B cell (primary cell): Measurements from ENCODE around the gene LHX5. TPM values are rescaled to one million over a fixed set of nuclear protein-coding genes. Genes with fewer than 3 reads are reported as not detected.

ENCODE experiments used
- ATAC-seq: fragments of 200-7000 bp; cut with Tn5 transposase; one replicate; pipeline ENCODE4 v1.10.0; 2021; ENCODE audit warnings: low read depth, mild to moderate bottlenecking, moderate number of reproducible peaks, moderate library complexity
- CTCF ChIA-PET: fragments of 350-600 bp; sonication (Branson Sonifier 250); formaldehyde crosslinking; loops from one replicate; lab custom pipeline; 2021; ENCODE audit warnings: antibody characterized with exemption, inconsistent platforms; lab: Charles Lee
- POLR2A ChIA-PET: fragments of 350-600 bp; sonication (Branson Sonifier 250); formaldehyde crosslinking; loops from one replicate; lab custom pipeline; 2021; ENCODE audit warnings: antibody characterized with exemption; lab: Charles Lee
- DNase-seq: peaks from one replicate; pipeline ENCODE4 v3.0.0; 2013
- H2AFZ ChIP-seq: 2 replicates; pipeline ENCODE4 v1.6.1; 2012; ENCODE audit warnings: mild to moderate bottlenecking, low read depth, low read length; ENCODE audit not compliant: insufficient read depth, poor library complexity, severe bottlenecking
- H3K27ac ChIP-seq, 2 donors: 1 replicate in 1 of 2; 2 replicates in 1 of 2; pipeline ENCODE4 v1.5.1; 2012 to 2013; ENCODE audit warnings: low read length in 2 of 2, mild to moderate bottlenecking in 2 of 2, moderate library complexity in 1 of 2
- H3K27me3 ChIP-seq, 4 experiments: fragments of 200-600 bp in 1 of 4; sonication (generic) in 1 of 4; replicated peaks in 1 of 4; 1 replicate in 2 of 4; 2 replicates in 2 of 4; pipeline versions ENCODE4 v1.6.1 to v1.7.0; 2013 to 2016; ENCODE audit warnings: low read length in 3 of 4, mild to moderate bottlenecking in 2 of 4, mixed read lengths in 1 of 4, moderate library complexity in 1 of 4; ENCODE audit not compliant: insufficient read depth in 4 of 4, control insufficient read depth in 3 of 4; ENCODE audit errors: control extremely low read depth in 1 of 4
- H3K36me3 ChIP-seq, 2 experiments: replicated peaks in 1 of 2; 1 replicate in 1 of 2; 2 replicates in 1 of 2; pipeline versions ENCODE4 v1.6.1 to v1.7.1; 2013; ENCODE audit warnings: low read length in 1 of 2; ENCODE audit not compliant: insufficient read depth in 2 of 2, control insufficient read depth in 1 of 2; ENCODE audit errors: control extremely low read depth in 1 of 2, extremely low read depth in 1 of 2
- H3K4me1 ChIP-seq, 2 donors: fragments of 200-600 bp in 1 of 2; sonication (generic) in 1 of 2; 1 replicate in 1 of 2; 2 replicates in 1 of 2; pipeline versions ENCODE4 v1.5.1 to v1.6.1; 2013 to 2017; ENCODE audit warnings: low read length in 2 of 2; ENCODE audit not compliant: control insufficient read depth in 2 of 2, insufficient read depth in 2 of 2
- H3K4me2 ChIP-seq: replicated peaks from 2 replicates; pipeline ENCODE3; 2012; ENCODE audit warnings: mild to moderate bottlenecking, low read depth, low read length; ENCODE audit not compliant: poor library complexity, severe bottlenecking
- H3K4me3 ChIP-seq, 5 experiments: fragments of 200-600 bp in 1 of 5; sonication (generic) in 1 of 5; 1 replicate in 3 of 5; 2 replicates in 2 of 5; pipeline versions ENCODE4 v1.5.1 to v1.7.0; 2011 to 2016; ENCODE audit warnings: low read length in 4 of 5, mild to moderate bottlenecking in 4 of 5, low read depth in 2 of 5, control low read depth in 1 of 5, moderate library complexity in 1 of 5; ENCODE audit not compliant: insufficient read depth in 1 of 5; ENCODE audit errors: control extremely low read depth in 1 of 5, extremely low read depth in 1 of 5
- H3K79me2 ChIP-seq: fragments of 200-600 bp; sonication (generic); one replicate; pipeline ENCODE4 v1.6.0; 2016; ENCODE audit warnings: low read length; ENCODE audit not compliant: control insufficient read depth, insufficient read depth
- H3K9ac ChIP-seq: fragments of 200-600 bp; sonication (generic); 2 replicates; pipeline ENCODE4 v1.6.1; 2017; ENCODE audit warnings: mild to moderate bottlenecking, low read length, moderate library complexity
- H3K9me3 ChIP-seq, 3 donors: one replicate each; pipeline versions ENCODE4 v1.6.1 to v1.7.1; 2013; ENCODE audit warnings: low read length in 2 of 3; ENCODE audit not compliant: control insufficient read depth in 2 of 3, insufficient read depth in 1 of 3; ENCODE audit errors: control extremely low read depth in 1 of 3
- H4K20me1 ChIP-seq: 2 replicates; pipeline ENCODE4 v1.6.0; 2012; ENCODE audit warnings: mild to moderate bottlenecking, low read length; ENCODE audit not compliant: insufficient read depth, control insufficient read depth, poor library complexity, severe bottlenecking
- H3K27ac Mint-ChIP-seq: one replicate; pipeline ENCODE4 v1.8.0; 2021; ENCODE audit warnings: mixed read lengths
- H3K27me3 Mint-ChIP-seq: one replicate; pipeline ENCODE4 v1.8.0; 2021; ENCODE audit warnings: mixed read lengths
- H3K4me1 Mint-ChIP-seq: one replicate; pipeline ENCODE4 v1.8.0; 2021; ENCODE audit warnings: mixed read lengths
- H3K4me3 Mint-ChIP-seq: one replicate; pipeline ENCODE4 v1.8.0; 2021; ENCODE audit warnings: mixed read lengths
- H3K9me3 Mint-ChIP-seq: one replicate; pipeline ENCODE4 v1.8.0; 2022; ENCODE audit warnings: mixed read lengths; ENCODE audit not compliant: insufficient read depth
- EZH2 ChIP-seq: IDR thresholded peaks from 2 replicates; pipeline ENCODE4 v1.6.1; 2012; ENCODE audit warnings: borderline replicate concordance, low read depth, mild to moderate bottlenecking, moderate library complexity, low read length; ENCODE audit not compliant: insufficient read depth, poor library complexity, severe bottlenecking
- WGBS: methylation state at CpG from one replicate; pipeline ENCODE4 v1.1.5; 2013; ENCODE audit warnings: missing lambda C conversion rate; ENCODE audit not compliant: insufficient coverage; 5-methylcytosine and 5-hydroxymethylcytosine counted together
- intact Hi-C: fragments of 100-400 bp; cut with micrococcal nuclease; formaldehyde crosslinking; loops from one replicate; pipeline ENCODE4 v1.10.0; 2022
- polyA plus RNA-seq: library from polyadenylated mRNA; depleted of rRNA; stranded (reverse); fragments of >200 nt; gene quantifications from 2 replicates; pipeline ENCODE4 v1.2.3, GENCODE V29; 2012
- total RNA-seq, 2 donors: library from RNA; stranded (reverse); fragments of 120-200 nt in 1 of 2; gene quantifications; 1 replicate in 1 of 2; 2 replicates in 1 of 2; pipeline versions ENCODE4 v1.2.3 to v1.2.4, GENCODE V29; 2013 to 2022
- TF ChIP-seq, protein P1 (sequence below): fragments of 200-600 bp; IDR thresholded peaks from one replicate; pipeline ENCODE4 v1.8.0; 2022; ENCODE audit warnings: antibody characterized with exemption, mild to moderate bottlenecking

Gene LHX5
- total and polyA plus RNA-seq, 2 donors (not counting 1 experiment from before 2014, with no cell fraction given), result not detected

DNA sequence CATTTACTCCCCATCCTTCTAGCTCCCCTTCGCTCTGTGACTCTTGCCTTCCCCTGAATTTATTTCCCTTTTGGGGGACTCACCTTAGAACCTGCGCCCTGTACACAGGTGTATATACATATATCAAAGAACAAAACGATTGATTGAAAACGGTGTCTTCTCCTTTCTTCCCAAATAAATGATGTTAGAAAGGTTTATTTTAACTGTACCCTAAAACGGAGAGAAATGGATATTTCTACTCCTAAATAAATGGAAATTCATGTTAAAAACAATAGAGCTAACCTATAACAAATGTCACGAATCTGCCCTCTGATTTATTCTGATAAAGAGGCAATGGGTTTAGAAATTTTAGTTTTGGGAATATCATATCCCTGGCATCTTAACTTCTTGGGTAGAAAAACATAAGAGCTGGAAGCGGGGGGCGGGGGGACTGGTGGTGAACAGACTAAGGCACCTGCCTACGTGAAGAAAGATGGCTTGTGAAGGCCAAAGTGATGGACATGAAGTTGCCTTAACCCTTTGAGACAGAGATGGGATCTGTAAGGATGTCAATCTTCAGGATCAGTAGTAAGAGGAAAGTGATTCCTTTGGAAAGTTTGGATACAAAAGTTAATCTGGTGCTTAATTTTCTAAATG is 8.8 kb upstream of the LHX5 start:
- peaks cover 2% of the 10 kb centered on the region for H3K9me3 Mint-ChIP-seq
- CTCF ChIA-PET, result no interaction called here
- no peak overlapping the region for H3K9ac ChIP-seq

More for the DNA sequence above, 8.8 kb upstream of the LHX5 start:
- Mint-ChIP-seq H3K4me1 (no peaks in the 10 kb centered on the region), H3K4me3 (no peak overlapping the region), H3K27me3 (peaks cover 74% of the 10 kb centered on the region), H3K27ac (no peak overlapping the region)
- intact Hi-C loops, result no loop called here
- Histone ChIP-seq H3K4me2 (no peak overlapping the region), H2AFZ (no peak overlapping the region), H3K4me1 (no peaks in the 10 kb centered on the region), H3K36me3 (no peaks in the 10 kb centered on the region), H3K79me2 (no peaks in the 10 kb centered on the region), H3K27ac (no peak overlapping the region), H4K20me1 (no peaks in the 10 kb centered on the region), H3K4me3 (no peak overlapping the region), H3K27me3 (peaks cover 0 to 77% (median 54%) of the 10 kb centered on the region in 4 experiments), H3K9me3 (peaks cover 0 to 30% (median 0%) of the 10 kb centered on the region in 3 donors)
- DNase-seq, result no peak
- TF ChIP-seq, protein P1, sequence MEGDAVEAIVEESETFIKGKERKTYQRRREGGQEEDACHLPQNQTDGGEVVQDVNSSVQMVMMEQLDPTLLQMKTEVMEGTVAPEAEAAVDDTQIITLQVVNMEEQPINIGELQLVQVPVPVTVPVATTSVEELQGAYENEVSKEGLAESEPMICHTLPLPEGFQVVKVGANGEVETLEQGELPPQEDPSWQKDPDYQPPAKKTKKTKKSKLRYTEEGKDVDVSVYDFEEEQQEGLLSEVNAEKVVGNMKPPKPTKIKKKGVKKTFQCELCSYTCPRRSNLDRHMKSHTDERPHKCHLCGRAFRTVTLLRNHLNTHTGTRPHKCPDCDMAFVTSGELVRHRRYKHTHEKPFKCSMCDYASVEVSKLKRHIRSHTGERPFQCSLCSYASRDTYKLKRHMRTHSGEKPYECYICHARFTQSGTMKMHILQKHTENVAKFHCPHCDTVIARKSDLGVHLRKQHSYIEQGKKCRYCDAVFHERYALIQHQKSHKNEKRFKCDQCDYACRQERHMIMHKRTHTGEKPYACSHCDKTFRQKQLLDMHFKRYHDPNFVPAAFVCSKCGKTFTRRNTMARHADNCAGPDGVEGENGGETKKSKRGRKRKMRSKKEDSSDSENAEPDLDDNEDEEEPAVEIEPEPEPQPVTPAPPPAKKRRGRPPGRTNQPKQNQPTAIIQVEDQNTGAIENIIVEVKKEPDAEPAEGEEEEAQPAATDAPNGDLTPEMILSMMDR, result no peak
- TF ChIP-seq EZH2, result no peak
- POLR2A ChIA-PET, result no interaction called here
- 25% methylated on average over 3 of the region's 9 CpGs for whole genome bisulfite sequencing
- ATAC-seq, result no peak
